ENCODE results near the gene CHD2. TPM values are rescaled to one million over a fixed set of nuclear protein-coding genes. Genes with fewer than 3 reads are reported as not detected.

Gene CHD2
- total RNA-seq (2022) (129 and 148 TPM in 2 replicates), Bru-seq, nascent RNA (percentile 98 among the genes with signal in this experiment), BruChase-seq, experiment 1, labeled RNA remaining after a 6-hour chase (percentile 96 among the genes with signal in this experiment), BruChase-seq, experiment 2, labeled RNA remaining after a 2-hour chase (percentile 96 among the genes with signal in this experiment)
- long read RNA-seq, transcript CHD2-202 (13 exons, 2,221 nt) = major isoform, 13 of 39 reads
- long read RNA-seq, transcript CHD2-212 (2 exons, 1,740 nt) = minor isoform, 5 of 39 reads
- long read RNA-seq, partial matches to known transcripts = 6 of 39 reads
- long read RNA-seq, other reads (novel, unspliced or antisense) = 14 of 39 reads

- CTCF ChIA-PET = interaction anchor here (0.6 to 2.0 kb wide), 11 partner anchors 11 to 956 kb away, joined by 3 to 7 read pairs (median 3); no protein-coding TSS in a partner anchor
- H3K27ac Mint-ChIP-seq (ENCODE audit: low read depth, unreplicated experiment) = peak within 1 kb of the TSS; percentile 99
- H3K9me3 Mint-ChIP-seq (ENCODE audit: unreplicated experiment) = peaks cover 9% of the 10 kb centered on the region
- peaks cover 97% of the 10 kb centered on the region for H3K36me3 Mint-ChIP-seq (ENCODE audit: insufficient read depth, unreplicated experiment)
- no peaks in the 10 kb centered on the region for H3K27me3 Mint-ChIP-seq (ENCODE audit: insufficient read depth, unreplicated experiment)
- H3K4me1 Mint-ChIP-seq (ENCODE audit: insufficient read depth, unreplicated experiment) = peaks cover 24% of the 10 kb centered on the region
- POLR2A ChIA-PET = interaction anchor here (0.7 to 11.6 kb wide), 17 partner anchors 8 to 128 kb away, joined by 3 to 850 read pairs (median 5); no protein-coding TSS in a partner anchor
- peak; percentile 94 for DNase-seq (ENCODE audit: unreplicated experiment)
- TF ChIP-seq CTCF (IDR thresholded peaks at IDR 0.05; ENCODE audit: unreplicated experiment) = no peak
- peak within 1 kb of the TSS; percentile 91 for H3K4me3 Mint-ChIP-seq (ENCODE audit: unreplicated experiment)
- no TSS peak for BruUV-seq (replicated peaks)
- intact Hi-C loops (cut with micrococcal nuclease) = loop anchor here (1.0 kb wide), 2 partner anchors 90 to 96 kb away; no protein-coding TSS in a partner anchor
Observed at GRCh38 chr15:92899948-92900730, at the start of gene CHD2. CHD2 (plus strand) TSS chr15:92900324; CDS start chr15:92901238, 914 bp downstream.

- Mint-ChIP-seq H3K4me3 (ENCODE audit: unreplicated experiment) (no peak overlapping the region), H3K4me1 (ENCODE audit: insufficient read depth, unreplicated experiment) (no peaks in the 10 kb centered on the region), H3K9me3 (ENCODE audit: unreplicated experiment) (no peaks in the 10 kb centered on the region), H3K27me3 (ENCODE audit: insufficient read depth, unreplicated experiment) (no peaks in the 10 kb centered on the region), H3K27ac (ENCODE audit: low read depth, unreplicated experiment) (no peak overlapping the region), H3K36me3 (ENCODE audit: insufficient read depth, unreplicated experiment) (no peaks in the 10 kb centered on the region)
- DNase-seq (ENCODE audit: unreplicated experiment) = no peak
- POLR2A ChIA-PET = interaction anchor here (0.8 kb wide), 1 partner anchor 17 kb away, joined by 3 read pairs; no protein-coding TSS in a partner anchor
- no peak for TF ChIP-seq CTCF (IDR thresholded peaks at IDR 0.05; ENCODE audit: unreplicated experiment)
- no TSS peak for BruUV-seq (replicated peaks)
- CTCF ChIA-PET = no interaction called here
- intact Hi-C loops (cut with micrococcal nuclease) = no loop called here
Observed at GRCh38 chr15:92853222-92853621, 46.9 kb upstream of the CHD2 start.

- CTCF ChIA-PET = no interaction called here
- Mint-ChIP-seq H3K9me3 (ENCODE audit: unreplicated experiment) (no peaks in the 10 kb centered on the region), H3K4me3 (ENCODE audit: unreplicated experiment) (no peak overlapping the region), H3K27me3 (ENCODE audit: insufficient read depth, unreplicated experiment) (no peaks in the 10 kb centered on the region), H3K36me3 (ENCODE audit: insufficient read depth, unreplicated experiment) (no peaks in the 10 kb centered on the region), H3K27ac (ENCODE audit: low read depth, unreplicated experiment) (no peak overlapping the region), H3K4me1 (ENCODE audit: insufficient read depth, unreplicated experiment) (no peaks in the 10 kb centered on the region)
- POLR2A ChIA-PET = no interaction called here
- no peak for DNase-seq (ENCODE audit: unreplicated experiment)
- intact Hi-C loops (cut with micrococcal nuclease) = no loop called here
- BruUV-seq (replicated peaks) = no TSS peak
- no peak for TF ChIP-seq CTCF (IDR thresholded peaks at IDR 0.05; ENCODE audit: unreplicated experiment)
Observed at GRCh38 chr15:92861742-92862141, 38.4 kb upstream of the CHD2 start.

Measured in MCF 10A (cell line).